Measurements from ENCODE around the gene CAMK2A.
A peak's percentile ranks its signal among the peaks of the same experiment; 100 is the strongest.

CAMK2A gene

GRCh38 chr5:150317048-150318003 is 27.8 kb upstream of the CAMK2A start:
- TF ChIP-seq, protein P1, sequence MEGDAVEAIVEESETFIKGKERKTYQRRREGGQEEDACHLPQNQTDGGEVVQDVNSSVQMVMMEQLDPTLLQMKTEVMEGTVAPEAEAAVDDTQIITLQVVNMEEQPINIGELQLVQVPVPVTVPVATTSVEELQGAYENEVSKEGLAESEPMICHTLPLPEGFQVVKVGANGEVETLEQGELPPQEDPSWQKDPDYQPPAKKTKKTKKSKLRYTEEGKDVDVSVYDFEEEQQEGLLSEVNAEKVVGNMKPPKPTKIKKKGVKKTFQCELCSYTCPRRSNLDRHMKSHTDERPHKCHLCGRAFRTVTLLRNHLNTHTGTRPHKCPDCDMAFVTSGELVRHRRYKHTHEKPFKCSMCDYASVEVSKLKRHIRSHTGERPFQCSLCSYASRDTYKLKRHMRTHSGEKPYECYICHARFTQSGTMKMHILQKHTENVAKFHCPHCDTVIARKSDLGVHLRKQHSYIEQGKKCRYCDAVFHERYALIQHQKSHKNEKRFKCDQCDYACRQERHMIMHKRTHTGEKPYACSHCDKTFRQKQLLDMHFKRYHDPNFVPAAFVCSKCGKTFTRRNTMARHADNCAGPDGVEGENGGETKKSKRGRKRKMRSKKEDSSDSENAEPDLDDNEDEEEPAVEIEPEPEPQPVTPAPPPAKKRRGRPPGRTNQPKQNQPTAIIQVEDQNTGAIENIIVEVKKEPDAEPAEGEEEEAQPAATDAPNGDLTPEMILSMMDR (IDR thresholded peaks at IDR 0.05; ENCODE audit: low read depth, low read length, missing control alignments) = no peak
- in situ Hi-C loops (cut with HindIII; ENCODE audit: low sequenced_read_pairs) = no loop called here
- peak; percentile 73 for DNase-seq (ENCODE audit: low read depth)
- no peak overlapping the region for H3K4me3 ChIP-seq (ENCODE audit: low read depth, low read length)

DNA sequence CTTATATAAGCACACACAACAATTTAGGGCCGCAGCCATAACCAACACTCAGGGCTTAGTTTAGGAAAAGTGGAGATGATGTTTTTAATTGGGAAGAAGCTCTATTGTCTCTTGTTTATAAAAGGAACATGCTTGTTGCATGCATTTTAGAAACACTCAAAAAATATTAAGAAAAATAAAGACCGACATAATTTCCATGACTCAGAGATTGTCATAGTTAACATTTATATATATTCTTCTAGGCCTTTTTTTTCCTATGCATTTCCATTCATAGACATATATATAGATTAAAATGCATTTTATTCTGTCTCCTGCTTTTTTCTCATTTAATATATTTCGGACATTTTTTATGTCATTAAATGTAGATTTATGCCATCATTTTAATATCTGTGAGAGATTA is 26.7 kb upstream of the CAMK2A start:
- in situ Hi-C loops (cut with HindIII; ENCODE audit: low sequenced_read_pairs) = no loop called here
- H3K4me3 ChIP-seq (ENCODE audit: low read depth, low read length) = no peak overlapping the region
- DNase-seq (ENCODE audit: low read depth) = no peak
- TF ChIP-seq, protein P1 (IDR thresholded peaks at IDR 0.05; ENCODE audit: low read depth, low read length, missing control alignments) = no peak

DNA sequence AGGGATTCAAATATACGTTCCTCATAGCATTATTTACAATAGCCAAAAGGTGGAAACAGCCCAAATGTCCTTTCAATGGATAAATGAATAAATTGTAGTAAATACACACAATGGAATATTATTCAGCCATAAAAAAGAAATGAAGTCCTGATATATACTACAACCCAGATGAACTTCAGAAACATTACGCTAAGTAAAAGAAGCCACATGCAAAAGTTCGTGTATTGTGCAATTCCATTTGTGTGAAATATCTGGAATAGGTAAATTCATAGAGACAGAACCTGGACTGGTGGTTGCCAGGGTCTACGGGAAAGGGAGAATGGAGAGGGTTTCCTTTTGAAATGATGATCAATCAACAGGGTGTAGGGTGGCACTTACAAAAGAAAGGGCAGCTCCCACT is 25.7 kb upstream of the CAMK2A start:
- TF ChIP-seq, protein P1 (IDR thresholded peaks at IDR 0.05; ENCODE audit: low read depth, low read length, missing control alignments) = no peak
- no peak overlapping the region for H3K4me3 ChIP-seq (ENCODE audit: low read depth, low read length)
- no peak for DNase-seq (ENCODE audit: low read depth)
- in situ Hi-C loops (cut with HindIII; ENCODE audit: low sequenced_read_pairs) = no loop called here

- in situ Hi-C loops (cut with HindIII; ENCODE audit: low sequenced_read_pairs) = no loop called here
- H3K4me3 ChIP-seq (ENCODE audit: low read depth, low read length) = no peak overlapping the region
- no peak for DNase-seq (ENCODE audit: low read depth)
- TF ChIP-seq, protein P1 (IDR thresholded peaks at IDR 0.05; ENCODE audit: low read depth, low read length, missing control alignments) = no peak
Observed at GRCh38 chr5:150313921-150314716, 24.5 kb upstream of the CAMK2A start.

GRCh38 chr5:150313501-150313900 is 23.9 kb upstream of the CAMK2A start:
- DNase-seq (ENCODE audit: low read depth) = no peak
- in situ Hi-C loops (cut with HindIII; ENCODE audit: low sequenced_read_pairs) = no loop called here
- TF ChIP-seq, protein P1 (IDR thresholded peaks at IDR 0.05; ENCODE audit: low read depth, low read length, missing control alignments) = no peak
- H3K4me3 ChIP-seq (ENCODE audit: low read depth, low read length) = no peak overlapping the region

DNA sequence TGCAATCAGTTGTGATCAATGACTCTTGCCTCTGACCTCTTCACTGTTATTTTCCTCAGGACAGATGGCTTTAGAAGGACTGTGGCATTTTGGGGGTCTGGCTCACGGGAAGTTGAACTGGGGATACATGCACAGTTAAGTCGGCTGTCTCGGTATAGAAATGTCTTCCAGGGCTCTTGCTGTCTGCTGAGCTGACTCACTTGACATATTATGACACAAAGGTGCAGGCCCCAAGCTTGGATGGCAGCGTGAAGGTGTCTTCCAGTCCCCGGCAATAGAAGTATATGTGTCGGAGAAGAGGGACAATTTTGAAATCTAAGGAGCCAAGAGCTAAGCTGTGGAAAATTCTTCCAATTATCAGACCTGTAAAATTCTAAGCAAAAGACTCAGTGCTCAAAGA is 22.9 kb upstream of the CAMK2A start:
- in situ Hi-C loops (cut with HindIII; ENCODE audit: low sequenced_read_pairs) = no loop called here
- no peak for DNase-seq (ENCODE audit: low read depth)
- H3K4me3 ChIP-seq (ENCODE audit: low read depth, low read length) = no peak overlapping the region
- TF ChIP-seq, protein P1 (IDR thresholded peaks at IDR 0.05; ENCODE audit: low read depth, low read length, missing control alignments) = no peak

Measured in astrocyte of the cerebellum (primary cell).